Spleen (tissue), 11 donors: ENCODE measurements around the gene RTN4R. TPM values are rescaled to one million over a fixed set of nuclear protein-coding genes. Genes with fewer than 3 reads are reported as not detected.
"Not testable (repeated sequence)": the region's sequence is repeated elsewhere in the genome, so short reads cannot be mapped to it uniquely, and the experiment has no call there.

ENCODE experiments used
- DNase-seq: peaks from one replicate; pipeline ENCODE4 v3.0.0-alpha.2; 2020
- H3K27ac ChIP-seq, 8 donors: fragments of 200-600 bp; sonication (generic) in 7 of 8; 1 replicate in 4 of 8; 2 replicates in 4 of 8; pipeline versions ENCODE4 v1.5.0 to v1.8.0; 2016 to 2021; ENCODE audit warnings: inconsistent platforms in 4 of 8, mild to moderate bottlenecking in 4 of 8, moderate library complexity in 1 of 8
- H3K27me3 ChIP-seq, 7 donors: fragments of 200-600 bp; sonication (generic) in 6 of 7; replicated peaks in 1 of 7; 1 replicate in 4 of 7; 2 replicates in 3 of 7; pipeline versions ENCODE4 v1.5.0 to v1.8.0; 2016 to 2021; ENCODE audit warnings: inconsistent platforms in 3 of 7, mild to moderate bottlenecking in 1 of 7
- H3K36me3 ChIP-seq, 6 donors: fragments of 200-600 bp; sonication (generic) in 5 of 6; 1 replicate in 4 of 6; 2 replicates in 2 of 6; pipeline versions ENCODE4 v1.5.0 to v1.8.0; 2016 to 2021; ENCODE audit warnings: inconsistent platforms in 2 of 6
- H3K4me1 ChIP-seq, 6 donors: fragments of 200-600 bp; sonication (generic) in 5 of 6; 1 replicate in 3 of 6; 2 replicates in 3 of 6; pipeline versions ENCODE4 v1.5.0 to v1.8.0; 2016 to 2021; ENCODE audit warnings: inconsistent platforms in 3 of 6
- H3K4me3 ChIP-seq, 8 donors: fragments of 200-600 bp; sonication (generic) in 7 of 8; 1 replicate in 4 of 8; 2 replicates in 4 of 8; pipeline versions ENCODE4 v1.5.0 to v1.8.0; 2016 to 2021; ENCODE audit warnings: inconsistent platforms in 4 of 8, mild to moderate bottlenecking in 4 of 8, moderate library complexity in 2 of 8
- H3K9me3 ChIP-seq, 8 donors: fragments of 200-600 bp; sonication (generic) in 7 of 8; 1 replicate in 4 of 8; 2 replicates in 4 of 8; pipeline versions ENCODE4 v1.5.0 to v1.8.0; 2016 to 2021; ENCODE audit warnings: inconsistent platforms in 4 of 8
- CTCF ChIP-seq, 11 experiments: fragments of 200-600 bp in 7 of 11; fragments of 450-650 bp in 4 of 11; sonication (generic) in 4 of 11; IDR thresholded peaks in 8 of 11; conservative IDR thresholded peaks in 3 of 11; 1 replicate in 7 of 11; 2 replicates in 4 of 11; pipeline versions ENCODE4 v1.4.0 to v1.8.0; 2016 to 2021; ENCODE audit warnings: antibody characterized with exemption in 11 of 11, inconsistent platforms in 4 of 11, mild to moderate bottlenecking in 1 of 11
- POLR2A ChIP-seq, 3 donors: fragments of 450-650 bp; IDR thresholded peaks; one replicate each; pipeline ENCODE4 v1.5.1; 2017; ENCODE audit warnings: antibody characterized with exemption in 3 of 3, mild to moderate bottlenecking in 1 of 3
- POLR2AphosphoS5 ChIP-seq, 3 donors: sonication (generic); formaldehyde crosslinking; IDR thresholded peaks; one replicate each; pipeline ENCODE4 v1.5.1; 2017; ENCODE audit warnings: antibody characterized with exemption in 3 of 3
- WGBS, 5 donors: extraction: QIAGEN DNeasy Blood & Tissue Kit in 3 of 5; methylation state at CpG; one replicate each; pipeline versions ENCODE4 v1.1.5 to v1.1.7; 2013 to 2018; 5-methylcytosine and 5-hydroxymethylcytosine counted together
- intact Hi-C: fragments of 100-400 bp; cut with DNase I; formaldehyde crosslinking; loops from one replicate; pipeline ENCODE4 v1.15.0; 2023; ENCODE audit warnings: low total_unique reads
- polyA plus RNA-seq, 3 donors: library from polyadenylated mRNA; stranded (reverse); fragments of 200-250 nt; gene quantifications; one replicate each; pipeline ENCODE4 v1.2.1, GENCODE V29; 2013
- total RNA-seq, 7 donors: library from RNA; depleted of rRNA in 3 of 7; stranded (reverse); fragments of >200 nt in 3 of 7; fragmentation: NEBNext Ultra II Directional in 4 of 7; extraction: Animal tissue kit (Norgen Biotek cat#: 25700) in 4 of 7; gene quantifications; one replicate each; pipeline versions ENCODE4 v1.1.0 to v1.2.1, GENCODE V29; 2016 to 2021
- donor health status: healthy with polysubstance abuse.
- donor health status: DM: no; HTN: no; CAD: no; lungs with moderate emphysema.
- donor health status: DM: no; HTN: no; CAD: no.
- donor health status: Bipolar disorder and iron deficiency.
- donor health status: healthy.
- donor health status: DM: no; HTN: no; CAD: no.
- donor health status: DM: yes; HTN: yes; CAD: no.

Gene RTN4R
- total and polyA plus RNA-seq, 10 donors: 1.5 to 11.8 (median 6.1) TPM

- WGBS, 5 donors: 71 to 89% (median 79%) methylated on average over 7 to 13 of the region's 13 CpGs
- Histone ChIP-seq H3K27ac (no peak overlapping the region), H3K27me3 (no peaks in the 10 kb centered on the region), H3K4me3 (no peak overlapping the region), H3K4me1 (no peaks in the 10 kb centered on the region), H3K9me3 (no peaks in the 10 kb centered on the region), H3K36me3 (no peaks in the 10 kb centered on the region)
- no peak for TF ChIP-seq POLR2A (IDR thresholded peaks at IDR 0.05)
- no peak for TF ChIP-seq CTCF (IDR thresholded peaks at IDR 0.05 in 8 of 11, conservative IDR thresholded peaks at IDR 0.05 in 3 of 11)
- TF ChIP-seq POLR2AphosphoS5 (IDR thresholded peaks at IDR 0.05): no peak
- DNase-seq: no peak
- intact Hi-C loops: loop anchor here (2.0 kb wide), 1 partner anchor 128 kb away; no protein-coding TSS in a partner anchor
Observed at GRCh38 chr22:20284471-20285086, 16.5 kb upstream of the RTN4R start.

- H3K27me3 ChIP-seq: no peaks in the 10 kb centered on the region
- no peak overlapping the region for H3K27ac ChIP-seq
- H3K4me3 ChIP-seq: no peak overlapping the region
- no peak for DNase-seq
- no peaks in the 10 kb centered on the region for H3K36me3 ChIP-seq
- H3K9me3 ChIP-seq: no peaks in the 10 kb centered on the region
- WGBS, 5 donors: 78 to 81% (median 79%) methylated on average over 2 to 5 of the region's 5 CpGs
- intact Hi-C loops: loop anchor here (2.0 kb wide), 1 partner anchor 127 kb away; no protein-coding TSS in a partner anchor
- no peak for TF ChIP-seq POLR2AphosphoS5 (IDR thresholded peaks at IDR 0.05)
- no peak for TF ChIP-seq CTCF (IDR thresholded peaks at IDR 0.05 in 8 of 11, conservative IDR thresholded peaks at IDR 0.05 in 3 of 11)
- TF ChIP-seq POLR2A (IDR thresholded peaks at IDR 0.05): no peak
- no peaks in the 10 kb centered on the region for H3K4me1 ChIP-seq
Observed at GRCh38 chr22:20283674-20284066, 15.6 kb upstream of the RTN4R start.

- DNase-seq: no peak
- no peaks in the 10 kb centered on the region for H3K36me3 ChIP-seq
- H3K4me3 ChIP-seq: no peak overlapping the region
- no peaks in the 10 kb centered on the region for H3K4me1 ChIP-seq
- 84 to 92% (median 92%) methylated on average over 8 to 15 of the region's 15 CpGs for WGBS, 5 donors
- no peaks in the 10 kb centered on the region for H3K9me3 ChIP-seq
- TF ChIP-seq CTCF (IDR thresholded peaks at IDR 0.05 in 8 of 11, conservative IDR thresholded peaks at IDR 0.05 in 3 of 11): no peak
- no peak for TF ChIP-seq POLR2AphosphoS5 (IDR thresholded peaks at IDR 0.05)
- TF ChIP-seq POLR2A (IDR thresholded peaks at IDR 0.05): no peak
- no peak overlapping the region for H3K27ac ChIP-seq
- intact Hi-C loops: no loop called here
- no peaks in the 10 kb centered on the region for H3K27me3 ChIP-seq
Observed at GRCh38 chr22:20282901-20283673, 15.0 kb upstream of the RTN4R start.

GRCh38 chr22:20281891-20282290 lies 13.8 kb upstream of the RTN4R start:
- no peak for TF ChIP-seq POLR2A (IDR thresholded peaks at IDR 0.05)
- no peak for TF ChIP-seq CTCF (IDR thresholded peaks at IDR 0.05 in 8 of 11, conservative IDR thresholded peaks at IDR 0.05 in 3 of 11)
- TF ChIP-seq POLR2AphosphoS5 (IDR thresholded peaks at IDR 0.05): no peak
- WGBS, 5 donors: 72 to 96% (median 84%) methylated on average over 9 to 12 of the region's 12 CpGs
- DNase-seq: no peak
- no peaks in the 10 kb centered on the region for H3K4me1 ChIP-seq
- no peaks in the 10 kb centered on the region for H3K9me3 ChIP-seq
- no peaks in the 10 kb centered on the region for H3K36me3 ChIP-seq
- no peak overlapping the region for H3K27ac ChIP-seq
- intact Hi-C loops: no loop called here
- no peak overlapping the region for H3K4me3 ChIP-seq
- H3K27me3 ChIP-seq: no peaks in the 10 kb centered on the region

GRCh38 chr22:20281473-20281872 lies 13.4 kb upstream of the RTN4R start:
- H3K4me3 ChIP-seq, H3K27ac ChIP-seq, H3K9me3 ChIP-seq, intact Hi-C loops, H3K27me3 ChIP-seq, H3K36me3 ChIP-seq, DNase-seq, H3K4me1 ChIP-seq: not testable (repeated sequence)
- WGBS, 5 donors: 69 to 85% (median 78%) methylated on average over 9 of the region's 9 CpGs
